ENCODE results near the gene UBE3C.

- TF ChIP-seq CTCF (IDR thresholded peaks at IDR 0.05; ENCODE audit: insufficient read depth, low read length) (no peak), POLR2AphosphoS5 (IDR thresholded peaks at IDR 0.05; ENCODE audit: low read depth) (no peak), REST (IDR thresholded peaks at IDR 0.05; ENCODE audit: insufficient replicate concordance, low read depth) (no peak)
Measured at GRCh38 chr7:157141525-157142060, 2.9 kb downstream of the UBE3C start.
